NT2/D1 (cell line): ENCODE results near the gene SOX6.

Experiments used
- SUZ12 ChIP-seq: IDR thresholded peaks from 2 replicates; pipeline ENCODE4 v1.6.1; 2011; ENCODE audit not compliant: insufficient read length, insufficient read depth; ENCODE audit errors: extremely low read depth
- YY1 ChIP-seq: IDR thresholded peaks from 2 replicates; pipeline ENCODE4 v1.6.1; 2011; ENCODE audit not compliant: insufficient read length, insufficient read depth

DNA sequence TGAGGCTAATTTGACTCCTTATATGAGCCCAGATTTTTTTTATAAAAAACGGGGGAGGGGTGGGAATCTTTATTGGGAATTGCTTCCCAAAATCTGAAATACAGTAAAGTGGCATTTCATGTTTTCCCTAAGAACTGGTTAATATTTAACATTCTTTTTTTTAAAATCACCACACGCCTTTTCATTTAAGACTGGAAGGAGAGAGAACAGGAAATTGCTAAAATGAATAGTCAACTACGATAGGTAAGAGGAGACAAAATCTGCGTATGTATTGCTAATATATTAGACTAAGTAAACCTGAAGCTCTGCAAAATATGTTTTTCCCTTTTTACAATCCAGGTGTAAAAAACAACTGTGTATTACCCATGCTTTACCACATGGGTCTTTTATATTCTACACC, 57.0 kb downstream of the SOX6 start:
- TF ChIP-seq YY1 (no peak), SUZ12 (no peak)
